GM12878 (cell line): ENCODE measurements around the gene EXOC7. TPM values are rescaled to one million over a fixed set of nuclear protein-coding genes. Genes with fewer than 3 reads are reported as not detected.

ENCODE experiments used
- CBX3 ChIP-seq: fragments of 200-600 bp; sonication (generic); IDR thresholded peaks from 2 replicates; pipeline ENCODE4 v1.6.1; 2016; ENCODE audit warnings: low read depth, borderline replicate concordance
- CREM ChIP-seq: IDR thresholded peaks from 2 replicates; pipeline ENCODE4 v1.6.1; 2014; ENCODE audit warnings: antibody characterized with exemption, low read depth
- GATAD2B ChIP-seq: fragments of 450-650 bp; conservative IDR thresholded peaks from 2 replicates; pipeline ENCODE4 v1.6.1; 2017; ENCODE audit warnings: low read depth, mild to moderate bottlenecking, moderate library complexity
- HDAC2 ChIP-seq: fragments of 200-600 bp; sonication (generic); IDR thresholded peaks from 2 replicates; pipeline ENCODE4 v1.6.1; 2017
- SUZ12 ChIP-seq: fragments of 200-600 bp; sonication (generic); IDR thresholded peaks from one replicate; pipeline ENCODE4 v1.6.1; 2018; ENCODE audit warnings: antibody characterized with exemption, mild to moderate bottlenecking; ENCODE audit not compliant: unreplicated experiment
- polyA plus RNA-seq, 11 experiments: library from polyadenylated mRNA; depleted of rRNA in 4 of 11; unstranded in 6 of 11; stranded (reverse) in 5 of 11; fragments of >200 nt; fragmentation: Nextera tagmentation in 4 of 11; fragmentation: Illumina TruSeq in 1 of 11; extraction: Ambion mirVana in 4 of 11; extraction: Trizol in 1 of 11; gene quantifications; 1 replicate in 1 of 11; 2 replicates in 10 of 11; pipeline versions ENCODE4 v1.2.1 to v1.2.3, GENCODE V29; 2011 to 2016; ENCODE audit warnings: inconsistent platforms in 2 of 11, missing spikeins in 2 of 11, low read depth in 1 of 11
- total RNA-seq, 4 experiments: library from RNA; depleted of rRNA in 3 of 4; stranded (reverse); fragments of >200 nt in 3 of 4; fragmentation: Illumina TruSeq in 1 of 4; extraction: Trizol in 1 of 4; gene quantifications; 2 replicates each; pipeline versions ENCODE4 v1.2.1 to v1.2.3, GENCODE V29; 2013 to 2021
- TF ChIP-seq, protein P1 (sequence below): fragments of 450-650 bp; IDR thresholded peaks from 2 replicates; pipeline ENCODE4 v1.6.1; 2018; ENCODE audit warnings: borderline replicate concordance, mild to moderate bottlenecking; ENCODE audit not compliant: partially characterized antibody
- TF ChIP-seq, protein P2 (sequence below): fragments of 450-650 bp; IDR thresholded peaks from 2 replicates; pipeline ENCODE4 v1.6.1; 2016; ENCODE audit warnings: mild to moderate bottlenecking, moderate library complexity, borderline replicate concordance
- TF ChIP-seq, protein P3 (sequence below): fragments of 450-650 bp; IDR thresholded peaks from 2 replicates; pipeline ENCODE4 v1.6.1; 2017; ENCODE audit warnings: mild to moderate bottlenecking, moderate library complexity
- TF ChIP-seq, protein P4 (sequence below), 3 experiments: IDR thresholded peaks in 2 of 3; conservative IDR thresholded peaks in 1 of 3; 2 replicates each; pipeline ENCODE4 v1.5.1; 2011; ENCODE audit warnings: low read depth in 3 of 3, low read length in 3 of 3, mild to moderate bottlenecking in 3 of 3, control low read depth in 2 of 3, moderate library complexity in 2 of 3, inconsistent platforms in 1 of 3, mixed read lengths in 1 of 3; ENCODE audit not compliant: control insufficient read depth in 2 of 3, insufficient read depth in 1 of 3; ENCODE audit errors: extremely low read depth in 1 of 3

The EXOC7 gene
- total and polyA plus RNA-seq, 10 of the 15 experiments (the other 5 are each of a cell fraction or from before 2014, with no cell fraction given): 18.8 to 71.3 (median 48.2) TPM

DNA sequence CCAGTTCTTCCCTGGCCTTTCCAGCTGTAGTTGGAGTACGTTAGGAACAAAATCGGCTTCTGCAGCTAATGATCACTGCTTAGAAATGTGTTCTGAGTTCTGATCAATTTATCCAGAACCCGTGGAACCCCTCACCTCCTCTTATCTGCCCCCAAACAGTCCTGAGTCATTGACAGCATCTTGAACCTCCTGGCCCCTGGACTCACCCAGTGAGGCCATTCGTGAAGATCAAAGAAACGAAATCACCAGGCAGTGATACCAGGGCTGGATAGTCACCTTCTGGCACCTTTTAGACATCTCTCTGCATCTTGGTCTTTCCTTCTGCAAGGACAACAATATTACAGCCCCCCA is 17.0 kb upstream of the EXOC7 start (continued):
- TF ChIP-seq CBX3 (no peak), HDAC2 (no peak), SUZ12 (no peak), GATAD2B (no peak), CREM (no peak)
- TF ChIP-seq, protein P1, sequence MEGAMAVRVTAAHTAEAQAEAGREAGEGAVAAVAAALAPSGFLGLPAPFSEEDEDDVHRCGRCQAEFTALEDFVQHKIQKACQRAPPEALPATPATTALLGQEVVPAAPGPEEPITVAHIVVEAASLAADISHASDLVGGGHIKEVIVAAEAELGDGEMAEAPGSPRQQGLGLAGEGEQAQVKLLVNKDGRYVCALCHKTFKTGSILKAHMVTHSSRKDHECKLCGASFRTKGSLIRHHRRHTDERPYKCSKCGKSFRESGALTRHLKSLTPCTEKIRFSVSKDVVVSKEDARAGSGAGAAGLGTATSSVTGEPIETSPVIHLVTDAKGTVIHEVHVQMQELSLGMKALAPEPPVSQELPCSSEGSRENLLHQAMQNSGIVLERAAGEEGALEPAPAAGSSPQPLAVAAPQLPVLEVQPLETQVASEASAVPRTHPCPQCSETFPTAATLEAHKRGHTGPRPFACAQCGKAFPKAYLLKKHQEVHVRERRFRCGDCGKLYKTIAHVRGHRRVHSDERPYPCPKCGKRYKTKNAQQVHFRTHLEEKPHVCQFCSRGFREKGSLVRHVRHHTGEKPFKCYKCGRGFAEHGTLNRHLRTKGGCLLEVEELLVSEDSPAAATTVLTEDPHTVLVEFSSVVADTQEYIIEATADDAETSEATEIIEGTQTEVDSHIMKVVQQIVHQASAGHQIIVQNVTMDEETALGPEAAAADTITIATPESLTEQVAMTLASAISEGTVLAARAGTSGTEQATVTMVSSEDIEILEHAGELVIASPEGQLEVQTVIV: no peak
- TF ChIP-seq, protein P2, sequence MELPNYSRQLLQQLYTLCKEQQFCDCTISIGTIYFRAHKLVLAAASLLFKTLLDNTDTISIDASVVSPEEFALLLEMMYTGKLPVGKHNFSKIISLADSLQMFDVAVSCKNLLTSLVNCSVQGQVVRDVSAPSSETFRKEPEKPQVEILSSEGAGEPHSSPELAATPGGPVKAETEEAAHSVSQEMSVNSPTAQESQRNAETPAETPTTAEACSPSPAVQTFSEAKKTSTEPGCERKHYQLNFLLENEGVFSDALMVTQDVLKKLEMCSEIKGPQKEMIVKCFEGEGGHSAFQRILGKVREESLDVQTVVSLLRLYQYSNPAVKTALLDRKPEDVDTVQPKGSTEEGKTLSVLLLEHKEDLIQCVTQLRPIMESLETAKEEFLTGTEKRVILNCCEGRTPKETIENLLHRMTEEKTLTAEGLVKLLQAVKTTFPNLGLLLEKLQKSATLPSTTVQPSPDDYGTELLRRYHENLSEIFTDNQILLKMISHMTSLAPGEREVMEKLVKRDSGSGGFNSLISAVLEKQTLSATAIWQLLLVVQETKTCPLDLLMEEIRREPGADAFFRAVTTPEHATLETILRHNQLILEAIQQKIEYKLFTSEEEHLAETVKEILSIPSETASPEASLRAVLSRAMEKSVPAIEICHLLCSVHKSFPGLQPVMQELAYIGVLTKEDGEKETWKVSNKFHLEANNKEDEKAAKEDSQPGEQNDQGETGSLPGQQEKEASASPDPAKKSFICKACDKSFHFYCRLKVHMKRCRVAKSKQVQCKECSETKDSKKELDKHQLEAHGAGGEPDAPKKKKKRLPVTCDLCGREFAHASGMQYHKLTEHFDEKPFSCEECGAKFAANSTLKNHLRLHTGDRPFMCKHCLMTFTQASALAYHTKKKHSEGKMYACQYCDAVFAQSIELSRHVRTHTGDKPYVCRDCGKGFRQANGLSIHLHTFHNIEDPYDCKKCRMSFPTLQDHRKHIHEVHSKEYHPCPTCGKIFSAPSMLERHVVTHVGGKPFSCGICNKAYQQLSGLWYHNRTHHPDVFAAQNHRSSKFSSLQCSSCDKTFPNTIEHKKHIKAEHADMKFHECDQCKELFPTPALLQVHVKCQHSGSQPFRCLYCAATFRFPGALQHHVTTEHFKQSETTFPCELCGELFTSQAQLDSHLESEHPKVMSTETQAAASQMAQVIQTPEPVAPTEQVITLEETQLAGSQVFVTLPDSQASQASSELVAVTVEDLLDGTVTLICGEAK: no peak
- TF ChIP-seq, protein P3, sequence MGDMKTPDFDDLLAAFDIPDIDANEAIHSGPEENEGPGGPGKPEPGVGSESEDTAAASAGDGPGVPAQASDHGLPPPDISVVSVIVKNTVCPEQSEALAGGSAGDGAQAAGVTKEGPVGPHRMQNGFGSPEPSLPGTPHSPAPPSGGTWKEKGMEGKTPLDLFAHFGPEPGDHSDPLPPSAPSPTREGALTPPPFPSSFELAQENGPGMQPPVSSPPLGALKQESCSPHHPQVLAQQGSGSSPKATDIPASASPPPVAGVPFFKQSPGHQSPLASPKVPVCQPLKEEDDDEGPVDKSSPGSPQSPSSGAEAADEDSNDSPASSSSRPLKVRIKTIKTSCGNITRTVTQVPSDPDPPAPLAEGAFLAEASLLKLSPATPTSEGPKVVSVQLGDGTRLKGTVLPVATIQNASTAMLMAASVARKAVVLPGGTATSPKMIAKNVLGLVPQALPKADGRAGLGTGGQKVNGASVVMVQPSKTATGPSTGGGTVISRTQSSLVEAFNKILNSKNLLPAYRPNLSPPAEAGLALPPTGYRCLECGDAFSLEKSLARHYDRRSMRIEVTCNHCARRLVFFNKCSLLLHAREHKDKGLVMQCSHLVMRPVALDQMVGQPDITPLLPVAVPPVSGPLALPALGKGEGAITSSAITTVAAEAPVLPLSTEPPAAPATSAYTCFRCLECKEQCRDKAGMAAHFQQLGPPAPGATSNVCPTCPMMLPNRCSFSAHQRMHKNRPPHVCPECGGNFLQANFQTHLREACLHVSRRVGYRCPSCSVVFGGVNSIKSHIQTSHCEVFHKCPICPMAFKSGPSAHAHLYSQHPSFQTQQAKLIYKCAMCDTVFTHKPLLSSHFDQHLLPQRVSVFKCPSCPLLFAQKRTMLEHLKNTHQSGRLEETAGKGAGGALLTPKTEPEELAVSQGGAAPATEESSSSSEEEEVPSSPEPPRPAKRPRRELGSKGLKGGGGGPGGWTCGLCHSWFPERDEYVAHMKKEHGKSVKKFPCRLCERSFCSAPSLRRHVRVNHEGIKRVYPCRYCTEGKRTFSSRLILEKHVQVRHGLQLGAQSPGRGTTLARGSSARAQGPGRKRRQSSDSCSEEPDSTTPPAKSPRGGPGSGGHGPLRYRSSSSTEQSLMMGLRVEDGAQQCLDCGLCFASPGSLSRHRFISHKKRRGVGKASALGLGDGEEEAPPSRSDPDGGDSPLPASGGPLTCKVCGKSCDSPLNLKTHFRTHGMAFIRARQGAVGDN: no peak
- TF ChIP-seq, protein P4, sequence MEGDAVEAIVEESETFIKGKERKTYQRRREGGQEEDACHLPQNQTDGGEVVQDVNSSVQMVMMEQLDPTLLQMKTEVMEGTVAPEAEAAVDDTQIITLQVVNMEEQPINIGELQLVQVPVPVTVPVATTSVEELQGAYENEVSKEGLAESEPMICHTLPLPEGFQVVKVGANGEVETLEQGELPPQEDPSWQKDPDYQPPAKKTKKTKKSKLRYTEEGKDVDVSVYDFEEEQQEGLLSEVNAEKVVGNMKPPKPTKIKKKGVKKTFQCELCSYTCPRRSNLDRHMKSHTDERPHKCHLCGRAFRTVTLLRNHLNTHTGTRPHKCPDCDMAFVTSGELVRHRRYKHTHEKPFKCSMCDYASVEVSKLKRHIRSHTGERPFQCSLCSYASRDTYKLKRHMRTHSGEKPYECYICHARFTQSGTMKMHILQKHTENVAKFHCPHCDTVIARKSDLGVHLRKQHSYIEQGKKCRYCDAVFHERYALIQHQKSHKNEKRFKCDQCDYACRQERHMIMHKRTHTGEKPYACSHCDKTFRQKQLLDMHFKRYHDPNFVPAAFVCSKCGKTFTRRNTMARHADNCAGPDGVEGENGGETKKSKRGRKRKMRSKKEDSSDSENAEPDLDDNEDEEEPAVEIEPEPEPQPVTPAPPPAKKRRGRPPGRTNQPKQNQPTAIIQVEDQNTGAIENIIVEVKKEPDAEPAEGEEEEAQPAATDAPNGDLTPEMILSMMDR (IDR thresholded peaks at IDR 0.05 in 2 of 3, conservative IDR thresholded peaks at IDR 0.05 in 1 of 3; ENCODE audit: control insufficient read depth in 2 of 3, extremely low read depth in 1 of 3, insufficient read depth in 1 of 3, low read depth in 3 of 3, low read length in 3 of 3): no peak
